ENCODE results near the gene OR2J3. TPM values are rescaled to one million over a fixed set of nuclear protein-coding genes. Genes with fewer than 3 reads are reported as not detected.
A peak's percentile ranks its signal among the peaks of the same experiment; 100 is the strongest.

Gene OR2J3
- total and polyA plus RNA-seq, 2 of the 13 experiments (the other 11 are each of a cell fraction or from before 2014, with no cell fraction given): 0.70 TPM; not detected in 1

DNA sequence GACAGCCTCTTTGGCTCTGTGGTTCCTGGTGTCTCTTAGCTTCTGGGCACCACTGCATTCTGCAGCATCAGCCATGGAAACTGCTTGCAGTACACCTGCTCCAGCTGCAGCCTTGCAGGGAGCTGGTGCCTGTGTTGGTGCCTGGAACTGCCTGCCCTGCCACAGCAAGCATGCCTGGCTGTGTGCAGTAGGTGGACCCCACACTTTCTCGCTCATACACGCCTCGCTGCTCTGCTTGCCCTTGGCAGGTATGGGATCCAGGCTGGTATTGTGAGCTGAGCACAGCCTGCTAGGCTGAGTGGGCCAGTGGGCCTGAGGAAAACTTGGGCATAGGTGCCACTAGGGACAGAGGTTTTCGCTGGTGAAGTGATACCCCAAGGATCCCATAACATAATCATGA is 22.8 kb downstream of the OR2J3 start:
- intact Hi-C loops (cut with micrococcal nuclease; ENCODE audit: unreplicated experiment) (no loop called here), in situ Hi-C loops (cut with HindIII; ENCODE audit: extremely low pct_ligation_motif_present, low pct_unique_long_range_greater_than_20kb) (no loop called here)
- no peaks in the 10 kb centered on the region for H4K20me1 ChIP-seq (ENCODE audit: insufficient read depth, low read length)
- no peak for FAIRE-seq
- peak; percentile 55 for ATAC-seq
- H3K27ac ChIP-seq (ENCODE audit: extremely low read length, insufficient read depth, low read length): no peak overlapping the region
- H3K4me1 ChIP-seq (ENCODE audit: insufficient read depth, low read length): no peaks in the 10 kb centered on the region
- H3K4me3 ChIP-seq (replicated peaks in 1 of 3; ENCODE audit: insufficient read depth in 1 of 3, low read depth in 2 of 3, low read length in 3 of 3): no peak overlapping the region
- no peak overlapping the region for H2AFZ ChIP-seq (ENCODE audit: low read length)
- no peak overlapping the region for H3K4me2 ChIP-seq (ENCODE audit: low read depth, low read length)
- WGBS (ENCODE audit: low lambda C conversion rate): 2% methylated on average over 3 of the region's 4 CpGs
- no peaks in the 10 kb centered on the region for H3K9me3 ChIP-seq (ENCODE audit: low read length)
- no TSS peak for BruUV-seq (replicated peaks)
- TF ChIP-seq FOXO1 (CRISPR knock-in tag; IDR thresholded peaks at IDR 0.05): no peak
- no peak for TF ChIP-seq ZNF563 (CRISPR knock-in tag; IDR thresholded peaks at IDR 0.05)
- no peak for TF ChIP-seq MZF1 (CRISPR knock-in tag; IDR thresholded peaks at IDR 0.05; ENCODE audit: borderline replicate concordance)
- no peak for TF ChIP-seq ZNF296 (CRISPR knock-in tag; conservative IDR thresholded peaks at IDR 0.05)
- TF ChIP-seq, protein P1, sequence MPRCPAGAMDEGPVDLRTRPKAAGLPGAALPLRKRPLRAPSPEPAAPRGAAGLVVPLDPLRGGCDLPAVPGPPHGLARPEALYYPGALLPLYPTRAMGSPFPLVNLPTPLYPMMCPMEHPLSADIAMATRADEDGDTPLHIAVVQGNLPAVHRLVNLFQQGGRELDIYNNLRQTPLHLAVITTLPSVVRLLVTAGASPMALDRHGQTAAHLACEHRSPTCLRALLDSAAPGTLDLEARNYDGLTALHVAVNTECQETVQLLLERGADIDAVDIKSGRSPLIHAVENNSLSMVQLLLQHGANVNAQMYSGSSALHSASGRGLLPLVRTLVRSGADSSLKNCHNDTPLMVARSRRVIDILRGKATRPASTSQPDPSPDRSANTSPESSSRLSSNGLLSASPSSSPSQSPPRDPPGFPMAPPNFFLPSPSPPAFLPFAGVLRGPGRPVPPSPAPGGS (CRISPR knock-in tag; IDR thresholded peaks at IDR 0.05): no peak
- no peak for TF ChIP-seq ZNF770 (CRISPR knock-in tag; IDR thresholded peaks at IDR 0.05)
- H3K36me3 ChIP-seq (replicated peaks in 1 of 2; ENCODE audit: control insufficient read depth in 1 of 2, insufficient read depth in 2 of 2, low read length in 2 of 2): no peaks in the 10 kb centered on the region
- no peaks in the 10 kb centered on the region for H3K79me2 ChIP-seq (ENCODE audit: insufficient read depth, low read length)
- H3K9ac ChIP-seq (ENCODE audit: insufficient read depth, low read depth, low read length): no peak overlapping the region
- CTCF ChIA-PET (ENCODE audit: low intra/inter-chr PET ratio, low total read pairs): no interaction called here
- no peak for DNase-seq (ENCODE audit: low spot score)
- POLR2A ChIA-PET: no interaction called here
- peaks cover 0 to 14% of the 10 kb centered on the region in 2 experiments; a peak in 1 of 5 replicates for H3K27me3 ChIP-seq (ENCODE audit: control insufficient read depth in 1 of 2, insufficient read depth in 2 of 2, low read length in 2 of 2)

Measured in HepG2 (cell line).